Fibroblast of skin of left biceps (primary cell): ENCODE data around the gene NEDD1.

Source experiments
- DNase-seq, 2 experiments: peaks; one replicate each; pipeline ENCODE4 v3.0.0-alpha.2; 2013; ENCODE audit warnings: low read depth in 2 of 2

The NEDD1 gene

DNA sequence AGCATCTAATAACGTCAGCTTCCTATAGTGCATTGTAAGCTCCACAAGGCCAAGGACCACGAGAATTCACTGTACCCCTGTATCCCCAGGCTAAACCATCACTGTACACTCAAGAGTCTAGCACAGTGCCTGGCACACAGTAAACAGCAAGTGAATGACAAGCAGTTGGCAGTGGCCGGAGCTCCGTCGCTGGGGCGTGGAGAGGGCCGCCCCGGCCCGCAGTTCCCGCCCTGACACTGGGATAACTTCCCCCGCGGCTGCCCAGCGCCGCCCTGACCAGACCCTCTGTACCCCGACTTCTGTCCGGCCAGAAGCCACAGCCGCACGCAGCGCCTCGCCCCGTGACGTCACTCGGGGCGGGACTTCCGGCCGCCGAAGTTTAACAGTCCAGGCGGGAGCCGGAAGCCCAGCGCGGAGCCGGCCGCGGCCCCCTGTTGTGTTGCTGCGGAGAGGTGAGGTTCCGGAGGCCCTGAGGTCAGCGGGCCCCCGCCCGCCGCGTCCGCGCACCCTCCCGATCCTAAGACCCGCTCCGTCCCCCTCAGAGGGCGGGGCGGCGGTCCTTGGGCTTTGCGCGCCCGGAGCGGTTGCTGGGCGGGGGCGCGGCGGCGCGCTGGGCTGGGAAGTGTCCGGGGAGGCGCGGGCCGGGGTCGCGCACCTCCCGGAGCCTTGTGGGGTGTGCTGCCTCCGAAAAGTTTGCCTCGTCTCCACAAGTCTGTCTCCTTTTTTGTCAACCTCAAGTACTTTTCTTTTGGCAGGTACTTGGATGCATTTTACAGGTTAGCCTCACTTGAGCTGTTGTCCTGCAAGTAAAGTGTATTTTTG lies at the start of gene NEDD1:
TSS of gene NEDD1 (plus strand) at position 409 of the 822 bp plus-strand sequence. CDS start 2,503 bp downstream, outside the sequence.
- DNase-seq = peak in 1 of 2 experiments; percentile 40

- no peak for DNase-seq
Measured at GRCh38 chr12:96858162-96858561, 48.9 kb upstream of the NEDD1 start.

DNA sequence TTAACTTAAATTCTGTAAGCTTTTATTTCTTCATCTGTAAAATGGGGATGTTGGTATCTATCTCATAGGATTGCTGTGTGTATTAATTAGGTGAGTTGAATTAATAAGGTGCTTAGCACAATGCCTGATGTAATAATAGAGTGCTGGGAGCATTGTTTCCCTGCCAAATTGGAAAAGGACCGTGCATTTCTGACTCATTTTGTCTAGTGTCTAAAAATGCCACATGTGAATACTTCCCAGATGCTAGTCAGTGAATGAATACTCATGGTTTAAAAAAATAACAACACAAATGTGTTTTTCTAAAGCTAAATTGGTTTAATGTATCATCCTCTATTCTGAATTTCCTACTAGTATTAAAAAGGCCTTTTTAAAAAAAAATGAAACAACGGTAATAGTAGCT lies 45.4 kb upstream of the NEDD1 start:
- DNase-seq = peak in 1 of 2 experiments; percentile 12

DNA sequence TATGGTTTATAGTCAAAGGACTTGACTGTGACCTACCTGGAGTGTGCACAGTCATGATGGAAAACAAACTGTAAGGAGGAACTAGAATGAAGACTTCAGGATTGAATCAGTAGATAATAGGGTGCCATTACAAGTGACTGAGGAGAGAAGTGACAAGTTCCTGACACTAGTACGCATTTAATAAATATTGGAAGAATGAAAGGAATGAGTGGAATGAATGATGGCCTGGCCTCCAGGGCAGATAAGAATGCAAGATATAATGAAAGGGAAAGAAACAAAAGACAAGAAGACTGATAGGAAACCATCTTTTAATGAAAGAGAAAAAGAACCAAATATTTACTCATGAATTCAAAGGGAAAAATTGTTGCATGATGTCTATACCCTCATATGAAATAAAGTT lies 44.7 kb upstream of the NEDD1 start:
- no peak for DNase-seq

DNA sequence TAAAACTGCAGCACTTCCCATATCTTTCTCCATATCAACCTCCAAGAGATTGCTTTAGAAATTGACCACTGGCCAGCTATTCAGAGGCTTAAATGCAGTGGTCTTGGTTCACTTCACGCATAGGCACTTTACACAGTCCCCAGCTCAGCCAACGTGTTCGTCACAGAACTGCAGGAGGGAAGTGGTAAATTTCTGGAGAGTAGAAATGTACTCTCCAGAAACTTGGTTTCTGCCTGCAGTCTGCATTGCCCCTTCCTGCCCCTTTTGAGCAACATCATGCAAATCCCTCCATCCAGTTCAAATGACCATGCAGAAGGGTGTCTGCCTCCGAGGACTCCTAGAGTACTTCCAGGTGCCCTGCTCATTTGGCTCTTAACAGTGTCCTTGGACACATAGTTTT lies 42.7 kb upstream of the NEDD1 start:
- no peak for DNase-seq

DNA sequence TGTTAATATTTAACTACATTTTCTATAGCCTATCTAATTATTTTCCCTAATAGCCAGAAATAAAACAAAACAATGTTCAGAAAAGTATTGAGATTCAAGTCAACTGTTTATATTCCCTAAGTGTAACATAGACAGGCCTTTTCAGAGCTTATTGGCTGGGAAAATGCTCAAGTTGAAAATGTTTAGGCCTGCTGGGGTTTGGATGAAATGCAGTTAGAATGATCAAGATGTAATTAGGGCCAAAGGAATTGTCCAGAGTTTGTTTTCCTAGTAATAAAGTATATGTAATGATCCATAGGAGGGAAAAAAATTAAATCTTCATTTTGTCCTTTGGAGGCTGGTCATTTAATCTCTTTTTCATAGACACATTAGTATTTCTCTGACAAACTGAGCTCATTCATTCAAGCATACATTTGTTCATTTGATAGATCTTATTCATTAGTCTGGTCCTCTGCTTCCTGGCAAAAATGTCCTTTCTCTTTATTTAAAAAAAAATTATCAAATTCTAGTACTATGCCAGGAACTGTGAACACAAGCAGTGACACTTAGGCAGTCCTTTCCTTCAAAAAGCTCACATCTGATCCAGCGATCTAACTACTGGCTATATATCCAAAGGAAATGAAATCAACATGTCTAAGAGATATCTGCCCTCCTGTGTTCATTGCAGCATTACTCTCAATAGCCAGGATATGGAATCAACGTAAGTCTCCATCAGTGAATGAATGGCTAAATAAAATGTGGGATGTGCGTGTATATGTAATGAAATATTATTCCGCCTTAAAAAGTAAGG lies 40.1 kb upstream of the NEDD1 start:
- no peak for DNase-seq

DNA sequence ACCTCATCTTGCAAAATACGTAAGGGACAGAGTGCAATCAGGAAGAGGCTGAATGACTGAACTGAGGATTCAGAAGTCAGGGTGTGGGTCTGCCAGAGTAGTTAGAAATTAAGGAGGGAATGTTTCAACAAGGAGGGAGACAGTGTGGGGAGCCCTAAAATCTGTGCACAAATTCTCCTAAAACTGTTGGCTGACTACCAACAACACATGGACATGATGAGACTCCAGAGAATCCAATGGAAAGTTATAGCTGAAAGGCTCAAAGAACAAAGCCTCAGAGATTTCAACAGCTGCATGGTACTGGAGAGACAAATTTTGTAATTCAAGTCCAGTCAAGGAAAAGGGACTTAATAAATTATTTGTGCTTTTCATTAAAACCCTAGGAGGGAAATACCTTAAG lies 36.1 kb upstream of the NEDD1 start:
- DNase-seq = no peak

- no peak for DNase-seq
Measured at GRCh38 chr12:96872961-96873360, 34.1 kb upstream of the NEDD1 start.

GRCh38 chr12:96874211-96874610 lies 32.8 kb upstream of the NEDD1 start:
- no peak for DNase-seq

DNA sequence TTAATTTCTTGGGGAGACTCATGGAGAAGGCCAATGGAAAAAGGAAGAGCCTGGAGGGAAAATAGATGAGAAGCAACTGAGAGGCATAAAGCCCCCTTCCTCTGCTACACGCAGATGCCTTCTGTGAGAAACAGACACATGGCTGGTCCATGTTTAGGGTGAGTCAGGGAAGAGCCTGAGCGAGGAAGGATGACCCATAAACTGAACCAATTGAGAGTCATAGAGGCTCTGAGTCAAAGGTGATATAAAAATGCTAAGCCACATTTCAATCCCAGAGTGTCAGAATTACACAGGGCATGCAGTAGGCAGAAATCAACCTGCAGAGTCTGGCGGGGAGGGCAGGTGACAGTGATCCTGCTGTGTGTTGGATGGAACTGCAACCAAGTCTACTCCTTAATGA lies 30.1 kb upstream of the NEDD1 start:
- DNase-seq = no peak

GRCh38 chr12:96878704-96879103 lies 28.4 kb upstream of the NEDD1 start:
- DNase-seq = peak; percentile 88

DNA sequence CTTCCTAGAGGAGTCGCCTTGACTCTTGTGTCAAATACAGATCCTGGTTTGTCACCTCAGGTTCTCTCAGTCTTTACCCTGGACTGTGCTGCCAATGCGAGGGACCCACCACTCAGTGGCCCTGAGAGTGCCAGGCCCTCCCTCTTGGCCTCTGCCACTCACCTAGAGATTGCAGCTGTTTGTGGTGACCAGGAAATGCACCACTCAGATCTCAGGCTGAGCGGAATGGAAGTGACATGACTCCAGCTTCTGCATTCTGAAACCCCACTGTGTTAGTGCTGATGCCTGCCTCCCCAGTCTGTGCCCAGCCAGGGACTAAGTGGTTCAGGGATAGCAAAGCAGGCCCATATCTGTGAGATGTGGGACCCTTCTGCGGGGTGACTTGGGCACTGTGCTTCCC lies 27.8 kb upstream of the NEDD1 start:
- DNase-seq = no peak

DNA sequence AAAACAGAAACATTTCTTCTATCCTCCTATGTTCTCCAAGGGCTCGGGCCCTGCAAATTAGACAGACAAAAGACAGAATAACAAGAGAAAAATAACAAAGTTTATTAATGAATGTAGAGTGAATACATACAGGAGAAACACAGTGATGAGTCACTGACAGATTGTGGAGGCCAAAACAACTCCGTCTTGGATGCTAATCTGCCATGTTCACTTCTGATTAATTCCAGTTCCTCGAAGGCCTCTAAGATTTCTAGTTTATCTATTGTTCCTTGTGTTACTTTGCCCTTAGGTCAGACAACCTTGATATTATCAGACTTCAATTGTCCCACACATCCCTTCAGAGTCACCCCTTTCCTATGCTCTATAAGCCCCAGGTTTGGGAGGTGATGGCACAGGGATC lies 26.8 kb upstream of the NEDD1 start:
- DNase-seq = no peak

GRCh38 chr12:96881608-96882007 lies 25.4 kb upstream of the NEDD1 start:
- no peak for DNase-seq

DNA sequence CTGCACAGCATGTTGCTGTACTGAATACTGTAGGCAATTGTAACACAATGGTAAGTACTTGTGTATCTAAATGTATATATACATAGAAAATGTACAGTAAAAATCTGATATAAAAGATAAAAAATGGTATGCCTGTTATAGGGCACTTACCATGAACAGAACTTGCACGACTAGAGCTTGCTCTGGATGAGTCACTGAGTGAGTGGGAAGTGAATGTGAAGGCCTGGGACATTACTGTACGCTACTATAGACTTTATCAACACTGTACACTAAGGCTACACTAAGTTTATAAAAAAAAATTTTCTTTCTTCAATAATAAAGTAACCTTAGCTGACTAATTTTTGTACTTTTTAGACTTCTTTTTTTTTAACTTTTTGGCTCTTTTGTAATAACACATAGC lies 24.2 kb upstream of the NEDD1 start:
- no peak for DNase-seq

DNA sequence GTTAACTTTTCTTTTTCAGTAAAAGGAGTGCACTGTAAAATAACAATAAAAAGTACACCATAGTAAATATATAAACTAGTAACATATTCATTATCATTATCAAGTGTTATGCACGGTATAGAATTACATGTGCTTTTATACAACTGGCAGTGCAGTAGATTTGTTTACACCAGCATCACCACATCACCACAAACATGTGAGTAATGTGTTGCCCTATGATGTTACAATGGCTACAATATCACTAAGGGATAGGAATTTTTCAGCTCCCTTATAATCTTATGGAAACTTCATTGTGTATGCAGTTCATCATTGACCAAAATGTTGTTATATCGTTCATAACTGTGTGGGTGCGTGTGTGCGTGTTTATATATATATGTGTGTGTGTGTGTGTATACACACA lies 23.5 kb upstream of the NEDD1 start:
- DNase-seq = no peak

DNA sequence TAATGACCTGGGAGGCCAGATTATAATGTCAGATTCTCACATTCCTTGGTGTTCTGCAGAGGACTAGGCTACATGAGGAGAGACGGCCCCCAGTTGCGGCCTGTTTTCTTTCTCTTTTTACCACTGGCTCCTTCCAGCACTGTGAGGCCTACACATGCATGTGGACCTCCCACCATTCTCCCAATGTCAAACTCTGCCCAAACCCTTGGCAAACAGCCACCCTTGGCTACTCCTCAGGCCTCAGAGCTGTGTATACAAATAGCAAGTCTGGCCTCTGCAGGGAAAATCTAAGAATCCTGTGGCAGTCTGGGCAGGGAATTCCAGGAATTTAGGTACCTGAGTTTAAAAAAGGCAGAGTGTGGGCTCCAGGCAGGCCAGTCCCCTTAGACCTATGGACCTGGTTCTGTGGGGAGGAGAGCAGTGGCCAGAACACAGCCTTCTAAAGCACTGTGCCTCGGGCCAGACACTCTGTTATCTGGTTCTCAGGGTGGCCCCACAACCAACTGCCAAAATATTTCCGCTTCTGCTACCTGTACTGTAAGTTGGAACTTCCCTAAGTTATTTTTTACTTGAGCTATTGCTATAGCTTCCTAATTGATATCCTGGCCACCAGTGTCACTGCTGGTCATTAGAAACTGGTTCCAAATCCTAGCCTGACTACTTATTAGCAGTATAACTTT lies 19.9 kb upstream of the NEDD1 start:
- DNase-seq = peak; percentile 43

GRCh38 chr12:96889273-96889933 lies 17.7 kb upstream of the NEDD1 start:
- DNase-seq = peak; percentile 54 to 57

DNA sequence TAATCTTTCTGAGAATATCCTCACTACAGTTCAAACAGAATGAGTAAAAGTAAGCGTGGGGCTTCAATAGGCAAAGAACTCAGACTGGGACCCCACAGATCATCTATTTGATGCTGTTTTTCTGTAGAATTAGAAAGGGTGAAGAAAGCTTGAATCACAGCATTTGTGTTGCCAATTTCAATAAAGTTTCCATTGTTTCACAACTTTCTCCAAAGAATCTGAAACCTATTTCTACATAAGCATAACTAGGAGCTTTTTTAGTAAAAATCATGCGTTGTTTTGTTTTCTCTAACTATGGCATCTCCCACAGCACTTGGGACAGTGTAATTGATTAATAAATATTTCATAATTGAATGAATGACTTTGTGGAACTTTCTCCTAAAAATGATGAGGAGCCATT lies 16.7 kb upstream of the NEDD1 start:
- no peak for DNase-seq

DNA sequence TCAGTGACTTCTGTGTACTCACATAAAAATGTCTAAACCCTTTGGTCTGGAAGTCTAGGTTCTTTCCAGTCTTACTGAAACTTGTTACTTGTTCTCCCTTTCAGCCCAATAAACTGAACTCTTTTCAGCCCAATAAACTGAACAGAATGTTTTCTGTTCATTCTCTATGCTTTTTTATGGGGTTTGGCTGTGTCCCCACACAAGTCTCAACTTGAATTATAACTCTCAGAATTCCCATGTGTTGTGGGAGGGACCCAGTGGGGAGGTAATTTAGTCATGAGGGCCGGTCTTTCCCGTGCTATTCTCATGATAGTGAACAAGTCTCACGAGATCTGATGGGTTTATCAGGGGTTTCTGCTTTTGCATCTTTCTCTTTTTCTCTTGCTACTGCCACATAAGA lies 15.0 kb upstream of the NEDD1 start:
- DNase-seq = no peak

- DNase-seq = no peak
Measured at GRCh38 chr12:96897421-96897820, 9.6 kb upstream of the NEDD1 start.

GRCh38 chr12:96901175-96901574 lies 5.9 kb upstream of the NEDD1 start:
- no peak for DNase-seq
